Right lobe of liver (tissue), 4 donors: ENCODE measurements around the gene CBX5.

Experiments used
- POLR2A ChIP-seq: fragments of 450-650 bp; IDR thresholded peaks from one replicate; pipeline ENCODE4 v1.6.1; 2017; ENCODE audit warnings: antibody characterized with exemption, mild to moderate bottlenecking
- TF ChIP-seq, protein P1 (sequence below), 4 donors: fragments of 200-600 bp in 3 of 4; fragments of 450-650 bp in 1 of 4; IDR thresholded peaks; one replicate each; pipeline versions ENCODE4 v1.5.1 to v1.8.0; 2016 to 2022; ENCODE audit warnings: antibody characterized with exemption in 4 of 4, mild to moderate bottlenecking in 2 of 4
- donor health status: DM: no; HTN: no; CAD: no.
- donor health status: DM: no; HTN: no; CAD: no.
- donor health status: DM: no; HTN: yes; CAD: no.

DNA sequence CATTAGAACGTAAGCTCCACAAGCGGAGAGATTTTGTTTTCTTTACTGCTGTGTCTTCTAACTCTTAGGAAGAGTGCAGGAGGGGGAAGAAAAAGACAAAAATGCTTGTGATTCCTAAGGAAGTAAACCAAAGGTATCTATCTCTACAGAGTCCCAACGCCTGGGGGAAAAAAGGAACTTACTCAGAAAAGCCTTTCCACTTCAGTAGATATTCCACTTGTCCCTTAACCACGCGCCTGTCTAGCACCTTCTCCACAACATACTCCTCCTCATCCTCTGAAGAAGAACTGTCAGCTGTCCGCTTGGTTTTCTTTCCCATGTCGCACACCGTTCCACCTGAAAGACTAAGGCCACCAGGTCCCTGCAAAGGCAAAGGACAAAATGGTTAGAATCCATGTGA is 22.6 kb downstream of the CBX5 start:
- no peak for TF ChIP-seq POLR2A
- TF ChIP-seq, protein P1, sequence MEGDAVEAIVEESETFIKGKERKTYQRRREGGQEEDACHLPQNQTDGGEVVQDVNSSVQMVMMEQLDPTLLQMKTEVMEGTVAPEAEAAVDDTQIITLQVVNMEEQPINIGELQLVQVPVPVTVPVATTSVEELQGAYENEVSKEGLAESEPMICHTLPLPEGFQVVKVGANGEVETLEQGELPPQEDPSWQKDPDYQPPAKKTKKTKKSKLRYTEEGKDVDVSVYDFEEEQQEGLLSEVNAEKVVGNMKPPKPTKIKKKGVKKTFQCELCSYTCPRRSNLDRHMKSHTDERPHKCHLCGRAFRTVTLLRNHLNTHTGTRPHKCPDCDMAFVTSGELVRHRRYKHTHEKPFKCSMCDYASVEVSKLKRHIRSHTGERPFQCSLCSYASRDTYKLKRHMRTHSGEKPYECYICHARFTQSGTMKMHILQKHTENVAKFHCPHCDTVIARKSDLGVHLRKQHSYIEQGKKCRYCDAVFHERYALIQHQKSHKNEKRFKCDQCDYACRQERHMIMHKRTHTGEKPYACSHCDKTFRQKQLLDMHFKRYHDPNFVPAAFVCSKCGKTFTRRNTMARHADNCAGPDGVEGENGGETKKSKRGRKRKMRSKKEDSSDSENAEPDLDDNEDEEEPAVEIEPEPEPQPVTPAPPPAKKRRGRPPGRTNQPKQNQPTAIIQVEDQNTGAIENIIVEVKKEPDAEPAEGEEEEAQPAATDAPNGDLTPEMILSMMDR (IDR thresholded peaks at IDR 0.05), result no peak
